Kidney (tissue), 14 donors: ENCODE data around the gene PTPRK. TPM values are rescaled to one million over a fixed set of nuclear protein-coding genes. Genes with fewer than 3 reads are reported as not detected.

Source experiments
- DNase-seq, 5 donors: peaks; one replicate each; pipeline ENCODE4 v3.0.0-alpha.2; 2013 to 2020
- FAIRE-seq: peaks from 2 replicates; lab custom pipeline; 2012; peaks lifted over from hg19 to GRCh38; lab: Jason Lieb, UNC
- H3K27ac ChIP-seq, 2 donors: one replicate each; pipeline ENCODE4 v1.7.0; 2013; ENCODE audit warnings: low read depth in 2 of 2, low read length in 2 of 2, inconsistent platforms in 1 of 2
- H3K27me3 ChIP-seq: one replicate; pipeline ENCODE4 v1.7.1; 2013; ENCODE audit warnings: low read length, inconsistent platforms; ENCODE audit not compliant: control insufficient read depth, insufficient read depth
- H3K36me3 ChIP-seq, 3 donors: one replicate each; pipeline versions ENCODE4 v1.7.0 to v1.7.1; 2013; ENCODE audit warnings: low read length in 3 of 3, control low read depth in 1 of 3, inconsistent platforms in 1 of 3; ENCODE audit not compliant: insufficient read depth in 3 of 3, control insufficient read depth in 2 of 3
- H3K4me1 ChIP-seq, 3 donors: one replicate each; pipeline versions ENCODE4 v1.7.0 to v1.7.1; 2013; ENCODE audit warnings: low read length in 3 of 3, inconsistent platforms in 1 of 3, low read depth in 1 of 3; ENCODE audit not compliant: control insufficient read depth in 2 of 3, insufficient read depth in 2 of 3
- H3K4me3 ChIP-seq, 3 donors: one replicate each; pipeline versions ENCODE4 v1.7.0 to v1.8.1; 2013; ENCODE audit warnings: low read length in 3 of 3, control low read depth in 1 of 3, inconsistent platforms in 1 of 3
- H3K9ac ChIP-seq, 3 donors: one replicate each; pipeline versions ENCODE4 v1.7.0 to v1.7.1; 2013; ENCODE audit warnings: low read length in 3 of 3, control low read depth in 1 of 3, inconsistent platforms in 1 of 3
- H3K9me3 ChIP-seq, 3 donors: one replicate each; pipeline versions ENCODE4 v1.7.0 to v1.7.1; 2013; ENCODE audit warnings: low read length in 3 of 3, control low read depth in 1 of 3, inconsistent platforms in 1 of 3; ENCODE audit not compliant: control insufficient read depth in 2 of 3, insufficient read depth in 1 of 3
- intact Hi-C: fragments of 100-400 bp; cut with DNase I; formaldehyde crosslinking; loops from one replicate; pipeline ENCODE4 v1.11.1; 2022
- polyA plus RNA-seq: library from polyadenylated mRNA; stranded (reverse); fragments of 350-450 nt; fragmentation: Illumina TruSeq; extraction: RNeasy Lipid Tissue Mini Kit (QIAGEN cat#74804); gene quantifications from one replicate; pipeline ENCODE4 v1.2.3, GENCODE V29; 2014; ENCODE audit warnings: low read depth, low replicate concordance; ENCODE audit not compliant: insufficient read depth
- total RNA-seq: library from RNA; stranded (reverse); fragmentation: NEBNext Ultra II Directional; extraction: Animal tissue kit (Norgen Biotek cat#: 25700); gene quantifications from one replicate; pipeline ENCODE4 v1.2.1, GENCODE V29; 2021
- TF ChIP-seq, protein P1 (sequence below): IDR thresholded peaks from 3 replicates; pipeline ENCODE4 v1.5.1; 2012; ENCODE audit warnings: mild to moderate bottlenecking, moderate library complexity, borderline replicate concordance; ENCODE audit not compliant: insufficient read depth; ENCODE audit errors: extremely low read depth
- donor health status: control.
- donor health status: control.
- donor health status: control.
- donor health status: control.
- donor health status: control.
- donor health status: DM: yes; HTN: yes; CAD: no.
- donor health status: Normal renal cell carcinoma (clear cell type).

Gene PTPRK
- total and polyA plus RNA-seq, 2 donors from 2014 or later = 9.2 to 72.8 TPM

- DNase-seq = no peak
- no peaks in the 10 kb centered on the region for H3K27me3 ChIP-seq
- TF ChIP-seq, protein P1, sequence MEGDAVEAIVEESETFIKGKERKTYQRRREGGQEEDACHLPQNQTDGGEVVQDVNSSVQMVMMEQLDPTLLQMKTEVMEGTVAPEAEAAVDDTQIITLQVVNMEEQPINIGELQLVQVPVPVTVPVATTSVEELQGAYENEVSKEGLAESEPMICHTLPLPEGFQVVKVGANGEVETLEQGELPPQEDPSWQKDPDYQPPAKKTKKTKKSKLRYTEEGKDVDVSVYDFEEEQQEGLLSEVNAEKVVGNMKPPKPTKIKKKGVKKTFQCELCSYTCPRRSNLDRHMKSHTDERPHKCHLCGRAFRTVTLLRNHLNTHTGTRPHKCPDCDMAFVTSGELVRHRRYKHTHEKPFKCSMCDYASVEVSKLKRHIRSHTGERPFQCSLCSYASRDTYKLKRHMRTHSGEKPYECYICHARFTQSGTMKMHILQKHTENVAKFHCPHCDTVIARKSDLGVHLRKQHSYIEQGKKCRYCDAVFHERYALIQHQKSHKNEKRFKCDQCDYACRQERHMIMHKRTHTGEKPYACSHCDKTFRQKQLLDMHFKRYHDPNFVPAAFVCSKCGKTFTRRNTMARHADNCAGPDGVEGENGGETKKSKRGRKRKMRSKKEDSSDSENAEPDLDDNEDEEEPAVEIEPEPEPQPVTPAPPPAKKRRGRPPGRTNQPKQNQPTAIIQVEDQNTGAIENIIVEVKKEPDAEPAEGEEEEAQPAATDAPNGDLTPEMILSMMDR = no peak
- no peaks in the 10 kb centered on the region for H3K36me3 ChIP-seq
- intact Hi-C loops = no loop called here
- H3K4me1 ChIP-seq = peaks cover 0 to 34% (median 4%) of the 10 kb centered on the region in 3 donors
- no peaks in the 10 kb centered on the region for H3K9me3 ChIP-seq
- FAIRE-seq = no peak
- H3K9ac ChIP-seq = no peak overlapping the region
- no peak overlapping the region for H3K27ac ChIP-seq
- no peak overlapping the region for H3K4me3 ChIP-seq
Measured at GRCh38 chr6:128513878-128514277, 6.5 kb downstream of the PTPRK start.

DNA sequence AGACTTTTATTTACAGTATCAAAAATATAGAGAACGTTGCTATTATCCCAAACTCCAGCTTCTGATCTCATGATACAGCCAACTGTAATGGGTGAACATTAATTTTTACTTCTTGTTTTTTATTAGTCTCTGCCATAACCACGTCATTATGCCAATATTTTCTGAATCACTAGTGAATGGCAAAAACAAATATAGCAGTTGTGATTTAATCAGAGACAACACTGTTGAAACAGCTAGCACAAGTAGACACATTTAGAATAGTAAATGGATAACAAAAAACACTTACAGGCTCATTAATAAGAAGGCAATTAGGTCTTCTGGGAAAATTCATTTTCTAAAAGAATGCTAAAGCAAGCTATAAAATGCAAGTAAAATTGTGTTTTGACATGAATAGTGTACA is 8.1 kb downstream of the PTPRK start:
- intact Hi-C loops = no loop called here
- Histone ChIP-seq H3K4me1 (peaks cover 0 to 34% (median 11%) of the 10 kb centered on the region in 3 donors), H3K27ac (no peak overlapping the region), H3K36me3 (no peaks in the 10 kb centered on the region), H3K9ac (no peak overlapping the region), H3K27me3 (no peaks in the 10 kb centered on the region), H3K9me3 (no peaks in the 10 kb centered on the region), H3K4me3 (no peak overlapping the region)
- DNase-seq = no peak
- TF ChIP-seq, protein P1 = no peak
- FAIRE-seq = no peak

- intact Hi-C loops = no loop called here
- Histone ChIP-seq H3K36me3 (no peaks in the 10 kb centered on the region), H3K27ac (peak overlapping the region; percentile 68 to 82), H3K4me3 (no peak overlapping the region), H3K27me3 (no peaks in the 10 kb centered on the region), H3K9ac (no peak overlapping the region), H3K9me3 (no peaks in the 10 kb centered on the region), H3K4me1 (peaks cover 0 to 31% (median 11%) of the 10 kb centered on the region in 3 donors)
- DNase-seq = no peak
- peak; percentile 76 for FAIRE-seq
- TF ChIP-seq, protein P1 = no peak
Measured at GRCh38 chr6:128511506-128511905, 8.9 kb downstream of the PTPRK start.

DNA sequence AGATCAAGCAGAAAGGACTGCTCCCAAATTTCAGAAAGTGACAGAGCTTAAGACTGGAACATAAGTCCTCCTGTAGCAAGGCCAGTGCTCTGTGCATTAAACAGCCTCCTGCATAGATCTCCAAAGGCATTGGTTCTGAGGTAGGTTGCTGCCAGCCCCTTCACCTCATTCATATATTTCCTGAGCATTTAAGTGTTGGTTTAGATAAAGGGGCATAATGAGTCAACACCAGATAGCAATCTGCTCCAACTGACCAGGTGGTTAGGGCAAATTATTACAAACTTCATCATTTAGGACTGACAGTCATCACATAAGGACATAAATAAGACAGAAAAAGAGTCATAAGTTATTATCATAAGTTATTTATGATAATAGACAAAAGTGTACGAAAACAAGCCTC is 10.7 kb downstream of the PTPRK start:
- TF ChIP-seq, protein P1 = no peak
- no peak overlapping the region for H3K9ac ChIP-seq
- no peaks in the 10 kb centered on the region for H3K27me3 ChIP-seq
- no peaks in the 10 kb centered on the region for H3K9me3 ChIP-seq
- no peak overlapping the region for H3K27ac ChIP-seq
- no peak for DNase-seq
- H3K4me3 ChIP-seq = no peak overlapping the region
- no peak for FAIRE-seq
- intact Hi-C loops = no loop called here
- H3K36me3 ChIP-seq = no peaks in the 10 kb centered on the region
- peaks cover 0 to 25% (median 11%) of the 10 kb centered on the region in 3 donors for H3K4me1 ChIP-seq
